A204.1 (cell line): ENCODE data around the gene CPSF6.
"Not testable (repeated sequence)": the region's sequence is repeated elsewhere in the genome, so short reads cannot be mapped to it uniquely, and the experiment has no call there.

ENCODE experiments used
- FAIRE-seq: peaks from 2 replicates; lab custom pipeline; 2012; peaks lifted over from hg19 to GRCh38; lab: Jason Lieb, UNC

Gene CPSF6

GRCh38 chr12:69239352-69239921 is at the start of gene CPSF6:
Gene CPSF6, plus strand, starts transcription at chr12:69239569. Its CDS starts 78 bp downstream, at chr12:69239647.
- FAIRE-seq = no peak

- FAIRE-seq = no peak
Observed at GRCh38 chr12:69196302-69197288, 42.8 kb upstream of the CPSF6 start.

- not testable (repeated sequence) for FAIRE-seq
Observed at GRCh38 chr12:69199976-69200375, 39.4 kb upstream of the CPSF6 start.

GRCh38 chr12:69204191-69204590 is 35.2 kb upstream of the CPSF6 start:
- FAIRE-seq = no peak

GRCh38 chr12:69210661-69211060 is 28.7 kb upstream of the CPSF6 start:
- FAIRE-seq = no peak

- FAIRE-seq = no peak
Observed at GRCh38 chr12:69211160-69211559, 28.2 kb upstream of the CPSF6 start.

- FAIRE-seq = no peak
Observed at GRCh38 chr12:69214169-69214568, 25.2 kb upstream of the CPSF6 start.

- no peak for FAIRE-seq
Observed at GRCh38 chr12:69225251-69225910, 14.0 kb upstream of the CPSF6 start.

GRCh38 chr12:69231479-69231878 is 7.9 kb upstream of the CPSF6 start:
- no peak for FAIRE-seq

GRCh38 chr12:69238589-69239351 is 599 bp upstream of the CPSF6 start:
- no peak for FAIRE-seq

GRCh38 chr12:69239922-69240630 is 707 bp downstream of the CPSF6 start:
- FAIRE-seq = no peak

- FAIRE-seq = no peak
Observed at GRCh38 chr12:69240631-69240995, 1.2 kb downstream of the CPSF6 start.

- no peak for FAIRE-seq
Observed at GRCh38 chr12:69241438-69242092, 2.2 kb downstream of the CPSF6 start.

GRCh38 chr12:69243099-69244084 is 4.0 kb downstream of the CPSF6 start:
- no peak for FAIRE-seq

GRCh38 chr12:69247268-69248018 is 8.1 kb downstream of the CPSF6 start:
- no peak for FAIRE-seq

GRCh38 chr12:69252033-69252432 is 12.7 kb downstream of the CPSF6 start:
- FAIRE-seq = no peak

GRCh38 chr12:69254046-69254445 is 14.7 kb downstream of the CPSF6 start:
- peak; percentile 87 for FAIRE-seq

- FAIRE-seq = no peak
Observed at GRCh38 chr12:69254862-69255261, 15.5 kb downstream of the CPSF6 start.

GRCh38 chr12:69258655-69259054 is 19.3 kb downstream of the CPSF6 start:
- FAIRE-seq = no peak
